B cell (primary cell): ENCODE results near the gene RBM26. TPM values are rescaled to one million over a fixed set of nuclear protein-coding genes. Genes with fewer than 3 reads are reported as not detected.

Experiments
- ATAC-seq: fragments of 200-7000 bp; cut with Tn5 transposase; one replicate; pipeline ENCODE4 v1.10.0; 2021; ENCODE audit warnings: low read depth, mild to moderate bottlenecking, moderate number of reproducible peaks, moderate library complexity
- CTCF ChIA-PET: fragments of 350-600 bp; sonication (Branson Sonifier 250); formaldehyde crosslinking; loops from one replicate; lab custom pipeline; 2021; ENCODE audit warnings: antibody characterized with exemption, inconsistent platforms; lab: Charles Lee
- POLR2A ChIA-PET: fragments of 350-600 bp; sonication (Branson Sonifier 250); formaldehyde crosslinking; loops from one replicate; lab custom pipeline; 2021; ENCODE audit warnings: antibody characterized with exemption; lab: Charles Lee
- DNase-seq: peaks from one replicate; pipeline ENCODE4 v3.0.0; 2013
- H2AFZ ChIP-seq: 2 replicates; pipeline ENCODE4 v1.6.1; 2012; ENCODE audit warnings: mild to moderate bottlenecking, low read depth, low read length; ENCODE audit not compliant: insufficient read depth, poor library complexity, severe bottlenecking
- H3K27ac ChIP-seq, 2 donors: 1 replicate in 1 of 2; 2 replicates in 1 of 2; pipeline ENCODE4 v1.5.1; 2012 to 2013; ENCODE audit warnings: low read length in 2 of 2, mild to moderate bottlenecking in 2 of 2, moderate library complexity in 1 of 2
- H3K27me3 ChIP-seq, 4 experiments: fragments of 200-600 bp in 1 of 4; sonication (generic) in 1 of 4; replicated peaks in 1 of 4; 1 replicate in 2 of 4; 2 replicates in 2 of 4; pipeline versions ENCODE4 v1.6.1 to v1.7.0; 2013 to 2016; ENCODE audit warnings: low read length in 3 of 4, mild to moderate bottlenecking in 2 of 4, mixed read lengths in 1 of 4, moderate library complexity in 1 of 4; ENCODE audit not compliant: insufficient read depth in 4 of 4, control insufficient read depth in 3 of 4; ENCODE audit errors: control extremely low read depth in 1 of 4
- H3K36me3 ChIP-seq, 2 experiments: replicated peaks in 1 of 2; 1 replicate in 1 of 2; 2 replicates in 1 of 2; pipeline versions ENCODE4 v1.6.1 to v1.7.1; 2013; ENCODE audit warnings: low read length in 1 of 2; ENCODE audit not compliant: insufficient read depth in 2 of 2, control insufficient read depth in 1 of 2; ENCODE audit errors: control extremely low read depth in 1 of 2, extremely low read depth in 1 of 2
- H3K4me1 ChIP-seq, 2 donors: fragments of 200-600 bp in 1 of 2; sonication (generic) in 1 of 2; 1 replicate in 1 of 2; 2 replicates in 1 of 2; pipeline versions ENCODE4 v1.5.1 to v1.6.1; 2013 to 2017; ENCODE audit warnings: low read length in 2 of 2; ENCODE audit not compliant: control insufficient read depth in 2 of 2, insufficient read depth in 2 of 2
- H3K4me2 ChIP-seq: replicated peaks from 2 replicates; pipeline ENCODE3; 2012; ENCODE audit warnings: mild to moderate bottlenecking, low read depth, low read length; ENCODE audit not compliant: poor library complexity, severe bottlenecking
- H3K4me3 ChIP-seq, 5 experiments: fragments of 200-600 bp in 1 of 5; sonication (generic) in 1 of 5; 1 replicate in 3 of 5; 2 replicates in 2 of 5; pipeline versions ENCODE4 v1.5.1 to v1.7.0; 2011 to 2016; ENCODE audit warnings: low read length in 4 of 5, mild to moderate bottlenecking in 4 of 5, low read depth in 2 of 5, control low read depth in 1 of 5, moderate library complexity in 1 of 5; ENCODE audit not compliant: insufficient read depth in 1 of 5; ENCODE audit errors: control extremely low read depth in 1 of 5, extremely low read depth in 1 of 5
- H3K79me2 ChIP-seq: fragments of 200-600 bp; sonication (generic); one replicate; pipeline ENCODE4 v1.6.0; 2016; ENCODE audit warnings: low read length; ENCODE audit not compliant: control insufficient read depth, insufficient read depth
- H3K9ac ChIP-seq: fragments of 200-600 bp; sonication (generic); 2 replicates; pipeline ENCODE4 v1.6.1; 2017; ENCODE audit warnings: mild to moderate bottlenecking, low read length, moderate library complexity
- H3K9me3 ChIP-seq, 3 donors: one replicate each; pipeline versions ENCODE4 v1.6.1 to v1.7.1; 2013; ENCODE audit warnings: low read length in 2 of 3; ENCODE audit not compliant: control insufficient read depth in 2 of 3, insufficient read depth in 1 of 3; ENCODE audit errors: control extremely low read depth in 1 of 3
- H4K20me1 ChIP-seq: 2 replicates; pipeline ENCODE4 v1.6.0; 2012; ENCODE audit warnings: mild to moderate bottlenecking, low read length; ENCODE audit not compliant: insufficient read depth, control insufficient read depth, poor library complexity, severe bottlenecking
- H3K27ac Mint-ChIP-seq: one replicate; pipeline ENCODE4 v1.8.0; 2021; ENCODE audit warnings: mixed read lengths
- H3K27me3 Mint-ChIP-seq: one replicate; pipeline ENCODE4 v1.8.0; 2021; ENCODE audit warnings: mixed read lengths
- H3K4me1 Mint-ChIP-seq: one replicate; pipeline ENCODE4 v1.8.0; 2021; ENCODE audit warnings: mixed read lengths
- H3K4me3 Mint-ChIP-seq: one replicate; pipeline ENCODE4 v1.8.0; 2021; ENCODE audit warnings: mixed read lengths
- H3K9me3 Mint-ChIP-seq: one replicate; pipeline ENCODE4 v1.8.0; 2022; ENCODE audit warnings: mixed read lengths; ENCODE audit not compliant: insufficient read depth
- CTCF ChIP-seq: fragments of 200-600 bp; IDR thresholded peaks from one replicate; pipeline ENCODE4 v1.8.0; 2022; ENCODE audit warnings: antibody characterized with exemption, mild to moderate bottlenecking
- EZH2 ChIP-seq: IDR thresholded peaks from 2 replicates; pipeline ENCODE4 v1.6.1; 2012; ENCODE audit warnings: borderline replicate concordance, low read depth, mild to moderate bottlenecking, moderate library complexity, low read length; ENCODE audit not compliant: insufficient read depth, poor library complexity, severe bottlenecking
- WGBS: methylation state at CpG from one replicate; pipeline ENCODE4 v1.1.5; 2013; ENCODE audit warnings: missing lambda C conversion rate; ENCODE audit not compliant: insufficient coverage; 5-methylcytosine and 5-hydroxymethylcytosine counted together
- intact Hi-C: fragments of 100-400 bp; cut with micrococcal nuclease; formaldehyde crosslinking; loops from one replicate; pipeline ENCODE4 v1.10.0; 2022
- polyA plus RNA-seq: library from polyadenylated mRNA; depleted of rRNA; stranded (reverse); fragments of >200 nt; gene quantifications from 2 replicates; pipeline ENCODE4 v1.2.3, GENCODE V29; 2012
- total RNA-seq, 2 donors: library from RNA; stranded (reverse); fragments of 120-200 nt in 1 of 2; gene quantifications; 1 replicate in 1 of 2; 2 replicates in 1 of 2; pipeline versions ENCODE4 v1.2.3 to v1.2.4, GENCODE V29; 2013 to 2022

RBM26 gene
- total and polyA plus RNA-seq, 2 donors (not counting 1 experiment from before 2014, with no cell fraction given): 34.5 to 159 TPM

- Histone ChIP-seq H3K9me3 (peaks cover 0 to 3% (median 2%) of the 10 kb centered on the region in 3 donors), H3K36me3 (no peaks in the 10 kb centered on the region), H4K20me1 (no peaks in the 10 kb centered on the region), H3K27me3 (peaks cover 0 to 4% (median 2%) of the 10 kb centered on the region in 4 experiments), H2AFZ (no peak overlapping the region), H3K79me2 (no peaks in the 10 kb centered on the region), H3K27ac (no peak overlapping the region), H3K4me3 (no peak overlapping the region), H3K9ac (no peak overlapping the region), H3K4me2 (no peak overlapping the region), H3K4me1 (no peaks in the 10 kb centered on the region)
- ChIA-PET POLR2A (no interaction called here), CTCF (no interaction called here)
- intact Hi-C loops: no loop called here
- Mint-ChIP-seq H3K27me3 (peaks cover 17% of the 10 kb centered on the region), H3K27ac (no peak overlapping the region), H3K4me3 (no peak overlapping the region), H3K9me3 (peaks cover 1% of the 10 kb centered on the region), H3K4me1 (no peaks in the 10 kb centered on the region)
- ATAC-seq (no peak), DNase-seq (no peak)
- no peak for TF ChIP-seq EZH2
- no peak for TF ChIP-seq CTCF
Observed at GRCh38 chr13:79273045-79273444, 133.0 kb downstream of the RBM26 start.

- peaks cover 3% of the 10 kb centered on the region for H3K9me3 Mint-ChIP-seq
- no peaks in the 10 kb centered on the region for H3K36me3 ChIP-seq
- H3K4me2 ChIP-seq: no peak overlapping the region
- no peaks in the 10 kb centered on the region for H3K4me1 ChIP-seq
- no peak overlapping the region for H3K9ac ChIP-seq
- H3K27ac Mint-ChIP-seq: no peak overlapping the region
- 43% methylated on average over 1 of the region's 1 CpG for WGBS
- H4K20me1 ChIP-seq: no peaks in the 10 kb centered on the region
- H3K4me3 Mint-ChIP-seq: no peak overlapping the region
- peaks cover 0 to 4% (median 2%) of the 10 kb centered on the region in 4 experiments for H3K27me3 ChIP-seq
- no peak for TF ChIP-seq CTCF
- TF ChIP-seq EZH2: no peak
- H3K27me3 Mint-ChIP-seq: peaks cover 17% of the 10 kb centered on the region
- intact Hi-C loops: no loop called here
- H3K4me3 ChIP-seq: no peak overlapping the region
- ChIA-PET POLR2A (no interaction called here), CTCF (no interaction called here)
- H3K79me2 ChIP-seq: no peaks in the 10 kb centered on the region
- DNase-seq (no peak), ATAC-seq (no peak)
- peaks cover 0 to 3% (median 2%) of the 10 kb centered on the region in 3 donors for H3K9me3 ChIP-seq
- no peak overlapping the region for H3K27ac ChIP-seq
- H2AFZ ChIP-seq: no peak overlapping the region
- no peaks in the 10 kb centered on the region for H3K4me1 Mint-ChIP-seq
Observed at GRCh38 chr13:79271616-79272015, 134.4 kb downstream of the RBM26 start.
